ENCODE data around the gene ZNF385C.
"Not testable (repeated sequence)": the region's sequence is repeated elsewhere in the genome, so short reads cannot be mapped to it uniquely, and the experiment has no call there.

Gene ZNF385C

GRCh38 chr17:42097691-42098631 lies at the start of gene ZNF385C:
TSS of gene ZNF385C (minus strand) at chr17:42098473. CDS start at chr17:42063056, 35,417 bp downstream.
- peak; percentile 78 for DNase-seq

GRCh38 chr17:42146911-42147607 lies 48.8 kb upstream of the ZNF385C start:
- no peak for DNase-seq

- not testable (repeated sequence) for DNase-seq
These were observed 44.9 kb upstream of the ZNF385C start for GRCh38 chr17:42143138-42143537.

GRCh38 chr17:42142371-42142896 lies 44.2 kb upstream of the ZNF385C start:
- DNase-seq, result no peak

- no peak for DNase-seq
These were observed 43.1 kb upstream of the ZNF385C start for GRCh38 chr17:42141382-42141781.

GRCh38 chr17:42140690-42141089 lies 42.4 kb upstream of the ZNF385C start:
- DNase-seq, result not testable (repeated sequence)

GRCh38 chr17:42138749-42139492 lies 40.6 kb upstream of the ZNF385C start:
- no peak for DNase-seq

- no peak for DNase-seq
These were observed 38.4 kb upstream of the ZNF385C start for GRCh38 chr17:42136654-42137051.

GRCh38 chr17:42135664-42136653 lies 37.7 kb upstream of the ZNF385C start:
- DNase-seq, result peak; percentile 86

GRCh38 chr17:42135151-42135550 lies 36.9 kb upstream of the ZNF385C start:
- DNase-seq, result no peak

GRCh38 chr17:42133461-42134041 lies 35.3 kb upstream of the ZNF385C start:
- no peak for DNase-seq

- DNase-seq, result no peak
These were observed 34.7 kb upstream of the ZNF385C start for GRCh38 chr17:42132941-42133340.

- DNase-seq, result no peak
These were observed 33.7 kb upstream of the ZNF385C start for GRCh38 chr17:42131981-42132432.

- DNase-seq, result no peak
These were observed 33.0 kb upstream of the ZNF385C start for GRCh38 chr17:42131232-42131631.

GRCh38 chr17:42130310-42130936 lies 32.1 kb upstream of the ZNF385C start:
- no peak for DNase-seq

GRCh38 chr17:42129109-42129837 lies 31.0 kb upstream of the ZNF385C start:
- DNase-seq, result no peak

GRCh38 chr17:42127414-42127813 lies 29.1 kb upstream of the ZNF385C start:
- no peak for DNase-seq

GRCh38 chr17:42126836-42127235 lies 28.6 kb upstream of the ZNF385C start:
- no peak for DNase-seq

GRCh38 chr17:42125565-42125964 lies 27.3 kb upstream of the ZNF385C start:
- DNase-seq, result no peak

GRCh38 chr17:42124256-42124655 lies 26.0 kb upstream of the ZNF385C start:
- DNase-seq, result peak; percentile 55

Data from islet precursor cell (in vitro differentiated cells).